Uterus (tissue), 2 donors: ENCODE data around the gene POLR1D.

ENCODE experiments used
- CTCF ChIP-seq, 4 experiments: fragments of 200-600 bp in 2 of 4; fragments of 450-650 bp in 2 of 4; sonication (generic) in 2 of 4; IDR thresholded peaks; one replicate each; pipeline ENCODE4 v1.5.1; 2016 to 2019; ENCODE audit warnings: antibody characterized with exemption in 4 of 4, mild to moderate bottlenecking in 2 of 4, moderate library complexity in 1 of 4
- POLR2A ChIP-seq, 2 donors: fragments of 450-650 bp; IDR thresholded peaks; one replicate each; pipeline ENCODE4 v1.6.1; 2016; ENCODE audit warnings: antibody characterized with exemption in 2 of 2, mild to moderate bottlenecking in 1 of 2, moderate library complexity in 1 of 2

GRCh38 chr13:27632648-27633047, 11.0 kb downstream of the POLR1D start:
- no peak for TF ChIP-seq CTCF (IDR thresholded peaks at IDR 0.05)
- no peak for TF ChIP-seq POLR2A (IDR thresholded peaks at IDR 0.05)
